ENCODE data around the gene BAD.

GRCh38 chr11:64247729-64248531, 36.5 kb downstream of the BAD start:
- TF ChIP-seq HMGXB4 (CRISPR knock-in tag; IDR thresholded peaks at IDR 0.05; ENCODE audit: borderline replicate concordance) (no peak), CHD4 (IDR thresholded peaks at IDR 0.05; ENCODE audit: borderline replicate concordance) (no peak), RARB (CRISPR knock-in tag; IDR thresholded peaks at IDR 0.05) (no peak), CTCF (IDR thresholded peaks at IDR 0.05) (no peak), SMC3 (IDR thresholded peaks at IDR 0.05) (no peak), RFX5 (IDR thresholded peaks at IDR 0.05) (no peak), RAD21 (conservative IDR thresholded peaks at IDR 0.05 in 1 of 2, IDR thresholded peaks at IDR 0.05 in 1 of 2) (no peak), REST (IDR thresholded peaks at IDR 0.05) (no peak), USF2 (IDR thresholded peaks at IDR 0.05) (no peak), ZSCAN20 (CRISPR knock-in tag; IDR thresholded peaks at IDR 0.05) (no peak), JUN (IDR thresholded peaks at IDR 0.05) (no peak), POLR2AphosphoS2 (conservative IDR thresholded peaks at IDR 0.05; ENCODE audit: low read length) (no peak), TFCP2L1 (CRISPR knock-in tag; IDR thresholded peaks at IDR 0.05) (no peak)

Measured in A549 (cell line).